HG02970 (cell line): ENCODE results near the gene PON2.

Source experiments
- ATAC-seq: cut with Tn5 transposase; IDR thresholded peaks from one replicate; pipeline ENCODE4 v1.9.1; 2021; ENCODE audit warnings: mild to moderate bottlenecking, moderate library complexity, moderate number of reproducible peaks; ENCODE audit not compliant: unreplicated experiment, low FRiP score

PON2 gene

GRCh38 chr7:95446618-95447017 is 11.8 kb upstream of the PON2 start:
- ATAC-seq, result no peak

- no peak for ATAC-seq
Measured at GRCh38 chr7:95444796-95445195, 10.0 kb upstream of the PON2 start.

GRCh38 chr7:95441042-95441823 is 6.4 kb upstream of the PON2 start:
- no peak for ATAC-seq

GRCh38 chr7:95440394-95441038 is 5.7 kb upstream of the PON2 start:
- no peak for ATAC-seq

GRCh38 chr7:95436407-95436806 is 1.6 kb upstream of the PON2 start:
- ATAC-seq, result no peak

- ATAC-seq, result no peak
Measured at GRCh38 chr7:95435422-95435780, 573 bp upstream of the PON2 start.

GRCh38 chr7:95433952-95434556 is 774 bp downstream of the PON2 start:
- no peak for ATAC-seq

GRCh38 chr7:95433129-95433528 is 1.7 kb downstream of the PON2 start:
- no peak for ATAC-seq

- no peak for ATAC-seq
Measured at GRCh38 chr7:95432606-95433005, 2.2 kb downstream of the PON2 start.

GRCh38 chr7:95430864-95431263 is 4.0 kb downstream of the PON2 start:
- no peak for ATAC-seq

GRCh38 chr7:95429241-95429990 is 5.4 kb downstream of the PON2 start:
- no peak for ATAC-seq

- no peak for ATAC-seq
Measured at GRCh38 chr7:95427914-95428516, 6.8 kb downstream of the PON2 start.

GRCh38 chr7:95427166-95427565 is 7.7 kb downstream of the PON2 start:
- no peak for ATAC-seq

- no peak for ATAC-seq
Measured at GRCh38 chr7:95425694-95426093, 9.1 kb downstream of the PON2 start.

- no peak for ATAC-seq
Measured at GRCh38 chr7:95424716-95425115, 10.1 kb downstream of the PON2 start.

- no peak for ATAC-seq
Measured at GRCh38 chr7:95421847-95422444, 12.9 kb downstream of the PON2 start.

- ATAC-seq, result no peak
Measured at GRCh38 chr7:95421000-95421846, 13.6 kb downstream of the PON2 start.

GRCh38 chr7:95412075-95412474 is 22.8 kb downstream of the PON2 start:
- no peak for ATAC-seq

GRCh38 chr7:95411666-95412065 is 23.2 kb downstream of the PON2 start:
- ATAC-seq, result no peak
